Measurements from ENCODE around the gene STUM.

STUM gene

GRCh38 chr1:226534098-226534497, 14.5 kb upstream of the STUM start:
- no peak for DNase-seq

DNA sequence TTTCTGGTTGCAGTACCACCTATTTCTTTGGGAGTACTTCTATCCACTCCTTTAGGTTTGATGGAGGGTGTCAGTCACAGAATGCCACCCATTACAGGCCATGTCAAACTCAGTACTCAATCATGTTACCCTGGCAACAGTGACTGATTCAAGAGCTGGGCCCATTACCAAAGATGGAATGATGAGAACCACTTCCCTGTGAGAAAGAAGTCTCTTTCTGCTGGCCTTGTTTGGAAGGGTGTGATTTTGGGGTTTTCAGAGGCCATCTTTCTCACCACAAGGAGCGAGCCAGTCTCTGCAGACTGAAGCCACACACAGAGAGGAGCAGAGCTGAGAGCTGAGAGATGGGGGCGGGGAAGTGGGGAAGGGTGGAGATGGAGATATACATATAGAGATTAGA, 13.9 kb upstream of the STUM start:
- DNase-seq, result no peak

- no peak for DNase-seq
These were observed 12.9 kb upstream of the STUM start for GRCh38 chr1:226535666-226536065.

- no peak for DNase-seq
These were observed 7.3 kb upstream of the STUM start for GRCh38 chr1:226541231-226541630.

- no peak for DNase-seq
These were observed 6.6 kb upstream of the STUM start for GRCh38 chr1:226541631-226542622.

DNA sequence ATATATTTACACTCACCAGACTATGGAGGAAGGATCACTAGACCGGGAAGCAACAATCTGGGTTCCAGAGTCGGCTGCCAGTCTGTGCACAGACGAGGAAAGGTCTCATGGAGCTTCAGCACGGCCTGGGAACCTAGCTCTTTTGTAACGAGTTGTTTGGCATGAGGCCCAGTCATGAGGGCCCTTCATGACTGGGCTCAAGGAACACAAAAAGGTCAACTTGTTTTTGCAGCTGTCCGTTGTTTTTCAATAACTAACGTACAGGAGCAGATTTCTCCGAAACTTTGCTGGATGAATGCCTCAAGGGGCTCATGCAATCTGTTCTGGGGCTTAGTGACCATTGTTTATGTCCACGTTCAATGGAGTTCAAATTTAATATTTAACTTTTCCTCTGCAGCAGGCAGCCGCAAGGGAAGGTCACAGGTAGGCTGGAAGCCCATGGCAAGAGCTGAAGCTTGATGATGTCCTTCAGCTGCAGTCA, 5.9 kb upstream of the STUM start:
- DNase-seq, result no peak

GRCh38 chr1:226545836-226546596, 2.5 kb upstream of the STUM start:
- no peak for DNase-seq

DNA sequence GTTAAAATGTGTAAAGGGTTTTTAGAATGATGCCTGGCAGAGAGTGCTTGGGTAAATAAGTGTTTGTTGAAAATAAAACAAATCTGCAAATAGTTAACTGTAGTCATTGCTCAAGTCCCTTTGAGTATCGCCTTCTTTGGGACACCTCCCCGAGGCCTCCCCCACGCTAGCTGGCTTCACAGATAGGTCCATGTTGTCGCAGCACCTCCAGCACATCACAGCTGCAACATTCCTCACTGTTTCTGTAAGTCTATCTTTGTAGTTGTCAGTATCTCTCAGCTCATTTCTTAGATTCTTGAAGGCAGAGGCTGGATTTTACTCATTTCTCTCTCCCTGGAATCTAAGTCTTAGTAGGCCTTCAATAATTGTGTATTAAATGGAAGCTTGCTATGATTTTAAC, 1.6 kb upstream of the STUM start:
- DNase-seq, result no peak

DNA sequence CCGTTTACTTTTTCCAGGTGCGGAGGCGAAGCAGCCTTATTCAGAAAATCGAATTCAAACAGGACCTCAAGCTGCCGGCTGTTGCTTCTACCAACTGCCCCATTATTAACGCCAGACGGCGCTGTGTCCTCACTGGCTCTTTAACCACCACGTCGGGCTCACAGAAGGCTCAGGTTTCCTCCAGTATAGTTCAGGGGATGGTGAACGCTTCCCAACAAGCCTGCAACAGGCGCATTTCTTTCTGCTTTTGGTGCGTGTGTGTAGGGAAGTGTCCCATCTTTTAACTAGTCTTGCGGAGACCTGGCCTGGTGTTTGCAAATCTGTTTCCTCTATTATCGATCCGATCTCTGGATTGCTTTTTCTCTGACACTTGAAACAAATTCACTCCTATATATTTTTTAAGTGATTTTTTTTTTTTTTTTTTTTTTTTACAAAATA, 791 bp upstream of the STUM start:
- DNase-seq, result peak; percentile 90

DNA sequence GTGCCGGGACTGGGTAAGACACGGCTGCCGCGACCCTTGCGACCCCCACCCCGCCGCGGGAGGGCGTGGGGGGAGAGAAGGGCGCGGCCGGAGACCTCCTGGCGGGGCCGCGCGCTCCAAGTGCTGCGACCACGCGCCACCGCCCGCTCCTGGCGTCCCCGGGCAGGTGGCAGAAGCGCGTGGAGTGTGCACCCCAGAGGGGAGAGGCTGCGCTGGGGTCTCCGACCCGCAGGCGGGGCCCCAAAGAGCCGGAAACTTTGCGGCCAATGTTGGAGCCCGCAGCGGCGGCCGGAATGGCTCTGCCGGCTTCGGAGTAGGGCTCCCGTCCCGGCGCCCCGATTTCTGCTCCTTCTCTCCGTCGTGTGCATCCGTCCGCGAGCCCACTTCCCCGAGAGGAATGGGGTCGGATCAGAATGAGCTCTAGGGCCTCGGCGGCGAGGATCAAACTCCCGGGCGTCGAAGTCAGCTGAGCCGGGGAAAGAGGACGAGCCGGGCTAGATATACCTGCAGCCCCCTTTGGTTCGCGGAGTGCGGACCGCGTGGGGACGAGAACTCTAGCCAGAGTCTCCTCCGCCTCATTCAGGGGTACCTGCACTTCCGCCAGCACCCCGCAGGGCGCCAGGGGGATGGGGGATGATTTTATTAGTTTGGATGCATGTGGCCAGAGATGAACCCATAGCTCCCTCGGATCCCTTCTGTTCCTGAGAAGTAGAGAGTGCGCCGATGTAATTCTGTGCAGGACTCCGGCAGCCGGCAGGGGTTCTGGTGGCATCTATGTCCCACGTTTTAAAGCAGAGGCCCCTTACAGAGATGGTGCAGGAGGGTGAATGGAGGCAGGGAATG, 751 bp downstream of the STUM start:
- no peak for DNase-seq

DNA sequence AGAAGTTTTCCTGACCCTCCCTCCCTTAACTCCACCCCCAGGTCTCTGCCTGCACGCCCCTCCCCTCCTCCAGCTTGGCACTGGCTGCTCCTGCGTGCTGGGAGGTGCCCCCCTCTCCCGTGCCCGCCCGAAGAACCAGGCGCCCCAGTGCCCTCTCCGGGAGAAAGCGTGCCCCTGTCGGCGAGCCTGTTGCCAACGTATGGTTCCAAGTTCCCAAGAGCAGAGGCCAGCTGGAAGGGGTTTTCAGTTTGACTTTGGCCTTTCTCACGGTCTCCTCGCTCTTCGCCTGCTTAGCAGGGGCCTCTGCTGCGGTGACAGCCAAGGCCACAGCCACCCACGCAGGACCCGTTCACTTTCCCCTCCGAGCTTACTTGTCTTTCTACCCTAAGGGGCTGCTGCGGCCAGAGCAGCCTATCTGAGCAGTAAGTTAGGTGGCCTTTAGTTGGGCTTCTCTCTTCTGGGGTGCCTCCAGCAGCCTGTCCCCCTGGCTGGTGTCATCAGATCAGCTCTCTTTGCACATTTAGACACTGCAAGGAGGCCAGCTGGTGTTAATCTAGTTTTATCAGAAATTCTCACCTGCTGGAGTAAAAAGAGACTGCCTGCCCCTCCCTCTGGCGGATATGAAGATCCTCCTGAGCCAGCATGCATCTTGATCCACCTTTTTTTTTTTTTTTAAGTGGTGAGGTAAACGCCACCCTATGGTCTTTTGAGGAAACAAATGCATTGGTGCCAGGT, 1.5 kb downstream of the STUM start:
- DNase-seq, result peak; percentile 41

DNA sequence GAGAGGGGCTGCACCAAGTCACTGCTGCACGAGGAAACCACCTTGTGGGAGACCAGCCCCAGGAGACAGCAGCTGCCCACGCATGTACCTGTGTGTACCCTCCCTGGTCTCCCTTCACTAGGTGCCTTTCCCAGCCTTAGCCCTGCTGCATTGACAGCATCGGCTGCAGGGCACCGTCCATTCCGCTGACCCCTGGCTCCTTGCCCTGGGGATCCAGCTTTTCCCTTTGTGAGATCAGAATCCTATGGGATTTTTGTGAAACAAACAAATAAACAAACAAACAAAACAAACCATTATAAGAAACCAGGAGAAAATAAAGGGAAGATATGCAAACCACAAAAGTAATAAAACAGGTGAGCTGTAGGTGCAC, 2.1 kb downstream of the STUM start:
- no peak for DNase-seq

GRCh38 chr1:226551299-226551698, 2.7 kb downstream of the STUM start:
- DNase-seq, result peak; percentile 76

DNA sequence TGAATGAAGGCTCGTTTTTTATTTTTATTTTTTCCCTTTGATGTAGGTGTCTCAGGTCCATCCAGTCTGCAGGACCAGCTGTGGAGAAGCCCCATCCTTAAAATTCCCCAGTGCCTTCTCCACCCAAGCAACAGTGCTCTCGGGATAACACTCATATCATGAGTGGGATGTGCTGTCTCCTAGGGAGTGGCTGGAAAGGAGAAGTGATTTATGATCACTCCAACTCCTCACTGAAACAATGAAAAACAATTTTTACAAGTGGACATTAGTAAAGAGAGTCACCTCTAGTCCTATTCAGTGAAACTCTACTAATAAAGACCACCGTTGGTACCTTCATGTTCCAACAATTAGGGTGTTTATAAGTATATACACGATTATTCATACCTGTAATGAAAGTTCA, 3.5 kb downstream of the STUM start:
- no peak for DNase-seq

GRCh38 chr1:226553266-226553923, 4.8 kb downstream of the STUM start:
- no peak for DNase-seq

GRCh38 chr1:226553924-226554282, 5.3 kb downstream of the STUM start:
- no peak for DNase-seq

DNA sequence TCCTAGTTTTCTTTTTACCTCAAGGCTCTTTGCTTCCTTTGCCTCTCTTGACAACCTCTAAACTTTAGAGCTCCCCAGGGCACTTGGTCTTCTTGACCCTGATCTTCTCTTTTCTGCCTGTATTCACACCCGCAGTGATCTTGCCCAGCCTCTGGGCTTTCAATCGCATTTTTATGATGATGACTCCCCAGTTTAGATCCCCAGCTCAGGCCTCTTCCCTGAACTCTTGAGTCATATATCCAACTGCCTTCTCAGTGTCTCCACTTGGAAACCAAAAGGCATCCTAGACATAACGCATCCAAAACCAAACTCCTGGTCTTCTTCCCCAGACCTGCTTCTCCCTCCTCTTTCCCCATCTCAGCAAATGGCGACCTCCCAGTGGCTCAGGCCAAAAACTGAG, 6.5 kb downstream of the STUM start:
- DNase-seq, result no peak

- DNase-seq, result no peak
These were observed 8.9 kb downstream of the STUM start for GRCh38 chr1:226557424-226557823.

- DNase-seq, result no peak
These were observed 9.6 kb downstream of the STUM start for GRCh38 chr1:226558036-226558650.

DNA sequence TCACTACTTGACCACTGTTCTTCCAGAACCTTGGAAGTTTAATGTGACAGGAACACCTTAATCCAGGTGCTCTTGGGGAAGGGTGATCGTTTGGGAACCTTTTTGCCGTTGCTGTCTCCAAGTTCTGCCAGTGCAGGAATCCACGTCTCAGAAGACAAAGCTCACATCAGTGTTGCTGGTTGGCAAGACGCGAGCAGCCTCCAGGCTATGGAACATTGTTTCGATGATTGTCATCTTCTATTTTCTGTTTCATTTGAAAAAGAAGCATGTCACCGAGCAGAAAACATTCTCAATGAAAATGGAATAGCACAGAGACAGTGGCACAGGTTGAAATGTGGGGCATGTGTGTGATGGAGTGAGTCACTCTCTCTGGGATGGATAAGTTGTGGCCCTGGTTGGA, 11.7 kb downstream of the STUM start:
- no peak for DNase-seq

- no peak for DNase-seq
These were observed 14.4 kb downstream of the STUM start for GRCh38 chr1:226562989-226563388.

Measured in COR-L47 (cell line).